Measurements from ENCODE around the gene NKX3-2.

The NKX3-2 gene

DNA sequence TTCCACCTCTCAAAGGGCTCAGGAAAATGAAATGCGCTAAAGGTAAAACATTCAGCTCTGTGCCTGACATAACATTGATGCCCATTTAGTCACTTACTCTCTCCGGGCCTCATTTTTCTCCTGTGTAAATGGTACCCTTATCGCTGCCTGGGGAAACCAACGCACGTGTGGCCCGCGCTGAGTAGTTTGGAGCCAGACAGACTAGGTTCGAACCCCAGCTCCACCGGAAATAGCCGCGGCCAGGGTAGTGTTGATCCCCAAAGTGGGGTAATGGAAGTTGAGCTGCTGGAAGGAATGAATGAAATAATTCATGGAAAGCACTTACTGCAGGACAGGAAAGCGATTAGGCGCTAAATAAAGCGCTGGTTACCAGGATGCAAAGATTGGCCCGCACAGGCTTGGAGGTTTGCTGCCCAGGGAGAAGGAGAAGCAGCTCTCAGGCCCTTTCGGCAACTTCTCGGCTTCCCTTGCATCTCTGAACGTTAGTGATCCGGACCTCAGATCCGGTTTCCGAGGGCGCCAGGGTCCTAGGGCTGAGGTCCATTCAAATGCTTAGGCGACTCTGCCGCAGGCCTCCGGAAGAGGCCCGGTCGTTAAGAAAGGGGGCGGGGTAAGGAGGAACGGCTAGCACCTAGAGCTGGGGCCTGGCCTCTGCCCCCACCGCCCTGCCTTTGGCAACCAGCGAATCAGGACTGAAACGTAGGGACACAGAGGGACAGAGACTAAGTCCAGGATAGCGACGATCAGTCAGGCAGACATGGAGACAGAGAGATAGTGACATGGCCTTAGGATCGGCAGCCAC is 13.3 kb downstream of the NKX3-2 start:
- no peak for ATAC-seq

DNA sequence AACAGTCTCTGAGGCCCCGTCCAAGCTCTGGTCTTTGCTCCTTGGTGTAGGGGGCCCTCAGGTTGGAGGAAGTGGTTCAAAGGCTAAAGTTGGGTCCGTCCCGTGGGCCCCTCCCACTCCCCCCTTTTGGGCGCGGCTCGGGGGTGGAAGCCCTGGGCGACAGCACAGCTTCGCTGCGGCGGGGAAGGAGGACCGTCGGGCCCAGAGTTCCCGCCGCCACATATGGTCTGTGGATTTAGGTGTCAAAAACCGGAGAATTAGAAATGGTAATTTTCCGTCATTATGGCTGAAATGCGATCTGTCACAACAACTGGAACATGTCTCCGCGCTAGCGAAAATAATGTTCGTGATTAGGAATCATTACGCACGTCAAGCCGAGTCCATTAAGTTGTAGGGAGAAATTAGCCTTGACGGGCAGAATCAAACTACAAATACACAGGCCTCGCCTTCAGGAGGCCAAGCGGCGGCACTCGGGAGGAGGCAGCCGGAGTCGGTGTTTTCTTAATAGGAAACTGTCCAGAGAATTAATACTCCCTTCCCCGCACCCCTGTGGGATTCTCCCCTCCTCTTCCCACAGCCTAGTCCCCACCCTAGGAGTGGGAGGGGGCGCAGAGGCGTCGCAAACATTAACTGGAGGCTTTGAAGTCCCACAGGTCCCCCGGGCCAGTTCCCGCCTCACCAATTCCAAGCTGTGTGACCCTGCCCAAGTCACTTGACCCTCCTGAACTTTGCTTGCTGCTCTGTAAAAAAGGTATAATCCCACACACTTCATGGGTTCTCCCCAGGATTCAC is 15.0 kb downstream of the NKX3-2 start:
- ATAC-seq, result no peak

DNA sequence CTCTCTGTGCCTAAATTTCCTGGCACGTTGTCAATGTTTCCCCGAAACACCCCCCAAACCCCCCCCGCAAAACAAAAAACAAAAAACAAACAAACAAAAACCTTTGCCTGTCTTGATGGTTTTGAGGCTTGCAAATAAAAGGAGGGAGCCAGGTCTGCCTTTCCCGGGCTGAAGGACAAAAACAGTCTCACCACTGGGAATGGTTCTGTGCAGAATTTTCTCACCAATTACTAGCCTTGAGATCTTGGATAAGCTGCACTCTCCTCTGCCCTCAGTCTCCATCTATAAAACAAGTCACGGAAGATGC is 15.5 kb downstream of the NKX3-2 start:
- no peak for ATAC-seq

DNA sequence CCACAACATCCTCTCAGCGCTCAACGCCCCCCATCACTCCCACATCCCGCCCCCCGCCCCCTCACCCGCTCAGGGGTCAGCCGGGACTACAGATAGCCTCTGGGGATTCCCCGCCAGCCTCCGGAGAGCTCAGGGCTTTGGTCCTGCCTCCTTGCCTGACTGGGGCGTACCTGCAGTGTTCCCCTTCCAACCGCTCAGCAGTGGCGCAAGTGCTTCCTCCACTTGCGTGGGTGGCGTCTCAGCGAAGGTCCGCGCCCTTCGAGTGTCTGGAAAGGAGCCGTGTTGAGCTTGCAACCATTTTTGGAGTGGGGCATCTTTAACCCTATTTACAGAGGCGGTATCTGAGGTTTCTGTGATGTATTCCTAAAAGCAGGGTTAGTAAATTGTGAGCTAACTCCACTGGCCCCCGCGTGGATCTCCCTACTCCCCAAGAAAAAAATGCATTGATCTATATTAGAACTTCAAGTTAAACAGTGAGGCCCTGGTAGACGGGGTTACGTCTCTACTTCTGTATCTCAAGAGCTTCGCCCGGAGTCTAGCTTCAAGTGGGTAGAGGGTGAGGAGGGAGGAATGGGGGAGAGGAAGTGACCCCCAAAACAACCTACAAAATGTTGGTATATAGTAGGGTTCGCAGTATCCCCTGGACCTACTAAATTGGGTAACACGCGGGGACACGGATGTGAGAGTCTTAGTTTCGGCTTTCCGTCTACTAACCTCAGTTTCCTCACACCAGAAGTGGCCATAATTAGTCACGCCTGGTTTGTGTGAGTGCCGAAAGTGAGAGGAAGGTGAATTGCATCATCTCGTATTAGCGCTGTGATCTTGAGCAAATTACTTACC is 16.1 kb downstream of the NKX3-2 start:
- ATAC-seq, result peak; percentile 71 to 80

DNA sequence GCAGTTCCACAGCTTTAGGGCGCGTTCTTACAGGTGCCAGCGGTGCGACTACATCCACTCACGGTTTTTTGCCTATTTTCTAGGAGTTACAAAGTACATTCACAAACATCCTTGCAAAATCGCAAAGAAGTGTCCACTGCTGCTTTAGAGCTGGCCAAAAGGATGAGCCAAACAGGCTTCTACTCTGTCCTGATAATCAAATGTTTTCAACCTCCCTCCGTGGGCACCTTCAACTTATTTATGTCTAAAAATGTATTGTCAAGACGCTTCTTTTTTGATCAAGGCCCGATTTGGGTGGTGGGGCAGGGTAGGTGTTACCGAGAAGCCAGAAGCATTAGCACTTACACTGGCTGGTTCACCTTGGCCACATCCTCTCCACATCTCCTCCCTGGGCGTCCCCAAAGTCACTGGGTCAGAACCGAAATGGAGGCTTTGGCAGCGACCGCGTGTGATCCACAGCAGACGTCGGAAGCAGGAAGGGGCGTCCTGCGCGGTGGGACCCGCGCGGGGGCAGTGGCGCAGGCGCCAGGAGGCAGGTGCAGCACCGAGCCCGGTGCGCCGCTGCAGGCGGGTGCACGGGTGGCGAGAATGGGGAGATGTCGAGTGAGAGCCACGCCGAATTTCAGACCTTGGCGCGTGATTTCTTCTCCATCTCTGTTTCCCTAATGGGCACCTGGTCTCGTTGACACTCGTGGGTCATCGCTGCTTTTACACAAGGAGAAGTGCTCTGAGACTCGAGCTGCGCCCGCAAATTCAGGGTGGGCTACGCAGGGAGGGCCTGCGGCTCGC is 16.9 kb downstream of the NKX3-2 start:
- ATAC-seq, result no peak

DNA sequence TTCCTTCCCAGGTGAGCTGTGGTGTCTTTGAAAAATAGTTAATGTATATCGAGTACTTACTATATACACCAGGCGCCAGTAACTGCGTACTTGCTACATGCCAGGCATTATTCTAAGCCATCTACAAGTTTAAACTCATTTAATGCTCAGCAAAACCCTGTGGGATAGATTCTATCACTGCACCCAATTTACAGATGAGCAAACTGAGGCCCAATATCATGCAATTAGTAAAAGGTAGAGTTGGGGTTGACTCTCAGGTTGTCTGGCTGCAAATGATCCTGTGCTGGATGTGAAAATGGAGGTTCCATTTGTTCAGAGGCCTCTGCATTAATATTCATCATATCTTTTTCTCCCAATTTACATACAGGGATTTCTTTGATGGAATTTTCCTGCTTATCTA is 17.6 kb downstream of the NKX3-2 start:
- no peak for ATAC-seq

DNA sequence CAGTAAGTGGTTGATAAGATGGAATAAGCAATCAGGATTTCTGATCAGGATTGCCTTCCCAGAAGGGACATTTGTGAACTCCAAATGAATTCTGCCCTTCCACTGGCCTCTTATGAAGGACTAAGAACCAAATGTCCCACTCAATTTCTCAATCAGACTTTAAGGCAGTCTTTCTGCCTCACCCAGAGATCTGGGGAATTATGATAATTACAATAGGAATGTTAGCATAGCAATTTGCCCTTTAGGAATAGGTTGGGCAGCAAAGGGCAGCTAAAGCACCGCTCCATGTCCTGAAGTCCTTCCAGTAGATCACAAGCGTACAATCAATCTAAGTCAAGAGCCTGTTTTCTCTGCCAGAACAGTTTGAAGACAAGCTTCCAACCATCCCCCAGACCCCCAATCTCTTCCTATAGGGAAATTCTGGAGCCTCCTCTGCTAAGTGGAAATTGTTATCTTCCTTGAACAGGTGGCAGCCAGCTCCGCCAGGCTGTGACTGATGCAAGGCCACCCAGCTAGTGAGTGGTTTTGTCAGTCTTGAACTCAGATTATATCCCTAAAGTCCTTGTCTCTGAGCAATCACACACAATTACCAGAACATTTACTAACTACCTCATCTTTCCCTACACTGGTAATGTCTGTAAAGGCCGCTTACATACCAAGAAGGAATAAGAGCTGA is 18.6 kb downstream of the NKX3-2 start:
- no peak for ATAC-seq

DNA sequence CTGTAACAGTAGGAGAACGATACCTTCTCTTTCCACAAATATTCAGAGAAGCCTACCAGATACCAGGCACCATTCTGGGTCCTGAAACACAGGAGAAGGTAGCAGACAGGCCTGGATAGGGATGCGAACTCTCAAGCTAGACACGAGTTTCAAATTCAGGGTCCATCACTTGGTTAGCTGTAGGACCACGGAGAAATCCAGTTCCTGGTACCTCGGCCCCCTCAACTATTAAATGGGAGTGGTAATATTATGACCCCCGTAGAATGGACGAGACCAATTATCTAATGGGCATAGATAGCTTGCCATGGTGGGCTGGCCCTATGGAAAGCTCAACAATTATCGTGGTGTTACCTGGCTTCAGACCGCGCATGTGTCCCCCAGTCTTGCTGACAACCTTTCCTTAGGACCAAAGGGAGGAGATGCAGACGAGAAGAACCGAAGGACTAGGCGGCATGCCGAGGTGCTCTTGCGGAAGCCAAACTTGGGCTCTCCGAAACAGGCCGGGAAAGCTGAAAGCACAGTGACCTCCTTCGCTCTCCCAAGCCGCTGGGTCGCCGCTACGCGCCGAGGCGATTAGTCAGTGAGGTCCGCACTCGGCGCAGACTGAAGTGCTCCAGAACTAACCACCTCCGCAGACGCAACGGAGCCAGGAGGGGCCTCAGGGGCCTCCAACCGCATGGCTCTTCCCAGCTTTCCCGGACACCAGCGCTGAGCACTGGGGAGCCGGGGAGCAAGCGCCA is 19.6 kb downstream of the NKX3-2 start:
- no peak for ATAC-seq

DNA sequence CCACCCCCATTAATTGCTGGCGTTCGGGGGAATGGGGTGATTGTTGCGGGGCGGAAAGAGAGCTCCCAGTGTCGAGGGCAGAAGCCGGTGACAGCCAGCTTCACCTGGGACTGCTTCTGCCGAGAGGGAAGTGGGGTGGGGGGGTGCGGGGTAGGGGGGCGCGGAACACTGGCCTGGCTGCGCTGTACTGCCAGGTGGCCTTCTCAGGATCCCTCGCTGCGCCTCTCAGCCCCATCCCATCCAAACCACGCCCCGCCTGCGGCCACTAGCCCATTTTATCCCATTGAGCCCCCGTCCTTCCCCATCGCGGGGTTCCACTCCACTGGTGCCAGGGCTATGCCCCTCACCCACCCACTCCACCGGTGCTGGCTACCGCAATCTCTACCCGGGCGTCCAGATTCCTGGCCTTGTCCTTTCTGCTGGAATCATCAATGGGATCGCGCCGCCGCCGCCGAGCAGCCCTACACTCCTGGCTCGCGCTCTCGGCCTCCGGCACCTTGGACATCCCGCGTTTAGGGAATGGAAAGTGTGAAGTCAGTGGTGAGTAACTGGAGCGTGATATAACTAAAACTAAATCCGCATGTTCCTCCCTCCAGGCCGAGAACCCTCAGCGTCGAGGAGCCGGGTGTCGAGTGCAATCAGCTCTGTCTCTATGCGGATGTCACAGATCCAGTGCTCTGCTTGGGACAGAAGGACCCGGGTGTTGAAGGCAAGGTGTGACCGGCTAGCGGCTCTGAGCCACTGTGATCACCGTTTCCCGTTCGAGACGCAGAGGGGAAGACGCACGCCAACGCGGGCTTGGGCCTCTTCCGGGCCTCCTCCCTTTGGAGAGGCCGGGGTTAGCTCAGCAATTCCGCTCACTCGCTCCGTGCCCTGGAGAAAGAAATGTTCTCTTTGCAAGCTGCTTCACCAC is 20.5 kb downstream of the NKX3-2 start:
- ATAC-seq, result no peak

DNA sequence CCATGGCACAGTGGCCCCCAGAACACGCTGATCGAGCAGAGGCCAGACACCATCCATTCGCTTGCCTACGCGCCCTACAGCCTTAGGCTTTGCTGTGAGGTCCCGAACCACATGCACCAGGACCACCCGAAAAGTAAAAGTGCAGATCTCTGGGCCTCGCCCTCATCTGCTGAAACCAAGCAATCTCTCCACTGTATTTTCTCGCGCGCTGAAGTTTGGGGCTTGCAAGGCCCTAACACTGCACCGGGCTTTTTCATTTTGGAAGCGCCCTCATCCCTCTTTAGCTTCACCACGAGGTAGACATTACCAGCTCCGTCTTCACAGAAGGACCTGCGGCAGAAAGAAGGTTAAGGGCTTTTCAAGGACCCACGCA is 21.2 kb downstream of the NKX3-2 start:
- ATAC-seq, result no peak

DNA sequence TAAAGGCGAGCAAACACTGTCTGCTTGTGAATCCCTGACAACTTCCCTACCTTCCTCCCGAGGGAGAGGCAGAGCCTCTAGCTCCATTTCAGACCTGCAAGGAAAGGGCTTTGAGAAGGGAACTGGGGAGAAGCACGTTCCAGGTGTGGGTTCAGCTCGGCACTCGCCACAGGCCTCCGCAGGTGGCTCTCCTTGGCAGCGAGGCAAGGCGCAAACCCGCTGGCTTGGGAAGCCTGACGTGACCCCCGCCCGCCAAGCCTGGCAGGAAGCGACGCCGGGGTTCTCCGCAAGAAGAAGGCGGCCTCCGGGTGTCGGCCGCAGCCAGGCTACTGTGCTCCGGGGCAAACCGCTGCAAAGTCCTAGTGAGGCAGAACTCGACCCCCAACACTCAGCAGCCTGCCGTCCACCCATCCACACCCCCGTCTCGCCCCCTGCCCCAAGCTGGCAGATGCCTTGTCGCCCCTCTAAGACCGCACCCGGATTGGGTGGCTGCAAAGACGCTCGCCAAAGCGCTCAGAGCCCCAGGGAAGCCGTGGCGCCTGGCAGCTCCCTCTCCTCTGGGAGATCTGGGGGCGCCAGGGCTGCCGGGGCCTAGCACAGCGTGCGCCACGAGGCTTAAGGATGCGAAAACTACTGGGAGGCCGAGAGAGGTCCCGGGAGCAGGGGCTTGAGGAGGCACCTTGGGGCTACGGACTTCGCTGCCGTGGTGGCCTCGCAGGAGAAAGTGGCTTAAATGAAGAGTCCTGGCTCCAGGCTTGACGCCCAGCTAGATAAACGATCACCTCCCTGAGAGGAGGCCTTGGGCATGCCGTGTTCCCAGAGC is 21.8 kb downstream of the NKX3-2 start:
- no peak for ATAC-seq

DNA sequence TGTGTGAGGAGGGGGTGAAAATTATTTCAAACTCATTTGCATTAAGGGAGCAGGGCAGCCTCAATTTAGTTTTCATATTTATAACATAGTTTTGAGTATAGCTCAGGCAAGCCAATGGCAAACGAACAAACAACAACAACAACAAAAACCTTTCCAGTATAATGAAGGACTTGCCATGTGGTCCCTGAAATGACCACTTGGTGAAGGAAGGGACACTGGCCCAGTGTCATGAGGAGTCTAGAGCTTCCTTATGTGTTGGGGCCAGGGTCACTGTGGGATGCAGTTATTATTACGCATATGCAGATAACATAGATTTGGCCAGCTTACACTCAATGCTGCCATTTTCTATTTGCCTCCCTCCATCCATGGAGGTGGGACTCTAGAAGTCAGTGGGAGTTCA is 23.3 kb downstream of the NKX3-2 start:
- no peak for ATAC-seq

DNA sequence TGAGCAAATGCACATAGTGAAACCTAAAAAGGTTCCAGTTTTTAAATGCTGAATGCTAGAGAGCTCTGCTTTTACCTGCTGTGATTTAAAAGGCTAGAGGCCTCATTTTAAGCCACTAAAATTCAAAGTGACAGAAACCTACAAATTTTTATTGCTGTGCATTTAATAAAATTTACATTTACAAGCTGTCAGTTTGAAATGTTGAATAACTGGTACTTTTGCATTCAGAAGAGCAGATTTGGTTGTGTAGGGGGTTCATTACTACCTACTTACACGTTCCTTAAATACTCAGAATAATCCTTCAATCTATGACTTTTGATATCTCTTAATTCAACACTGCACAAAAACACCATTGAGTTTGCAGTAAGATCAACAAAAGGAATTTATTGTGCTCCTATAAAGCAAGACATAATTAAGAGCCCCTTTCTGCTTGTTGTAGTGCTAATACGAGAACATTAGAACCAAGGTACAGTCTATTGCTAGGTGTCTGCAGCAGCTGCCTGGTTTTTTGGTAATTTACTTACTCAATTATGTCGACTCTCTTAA is 27.9 kb downstream of the NKX3-2 start:
- no peak for ATAC-seq

DNA sequence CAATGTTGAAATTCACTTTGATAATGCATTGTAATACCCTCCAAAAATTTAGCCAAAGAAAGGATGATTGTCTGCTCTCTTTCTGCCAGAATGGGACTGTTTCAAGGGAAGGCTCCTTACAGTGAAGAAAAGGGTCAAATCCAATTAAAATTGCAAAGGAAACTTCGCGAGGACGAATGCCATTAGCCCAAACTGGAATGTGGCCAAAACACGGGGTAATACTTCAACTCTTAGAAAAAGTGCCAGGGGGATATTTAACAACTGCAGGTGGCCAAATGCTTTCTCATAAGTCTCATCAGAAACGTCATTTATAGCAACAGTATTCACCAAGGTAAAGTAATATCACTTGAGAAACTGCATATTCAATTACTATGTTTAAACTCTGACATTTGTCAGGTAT is 29.0 kb downstream of the NKX3-2 start:
- ATAC-seq, result no peak

DNA sequence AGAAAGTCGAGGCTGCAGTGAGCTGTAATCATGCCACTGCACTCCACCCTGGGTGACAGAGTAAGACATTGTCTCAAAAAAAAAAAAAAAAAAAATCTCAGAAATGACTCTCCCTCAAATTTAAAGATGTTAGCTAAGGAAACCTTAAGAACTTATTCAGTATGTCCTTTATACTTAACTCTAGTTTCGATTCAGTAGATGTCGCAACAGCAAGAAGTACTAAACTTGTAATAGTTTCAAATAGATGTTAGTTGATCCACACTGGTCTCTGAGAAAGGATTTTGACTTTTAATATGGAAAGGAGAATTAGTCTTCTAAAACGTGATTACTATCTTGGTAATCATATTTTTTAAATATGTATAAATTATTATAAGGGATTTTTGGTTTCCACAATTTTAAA is 29.6 kb downstream of the NKX3-2 start:
- no peak for ATAC-seq

DNA sequence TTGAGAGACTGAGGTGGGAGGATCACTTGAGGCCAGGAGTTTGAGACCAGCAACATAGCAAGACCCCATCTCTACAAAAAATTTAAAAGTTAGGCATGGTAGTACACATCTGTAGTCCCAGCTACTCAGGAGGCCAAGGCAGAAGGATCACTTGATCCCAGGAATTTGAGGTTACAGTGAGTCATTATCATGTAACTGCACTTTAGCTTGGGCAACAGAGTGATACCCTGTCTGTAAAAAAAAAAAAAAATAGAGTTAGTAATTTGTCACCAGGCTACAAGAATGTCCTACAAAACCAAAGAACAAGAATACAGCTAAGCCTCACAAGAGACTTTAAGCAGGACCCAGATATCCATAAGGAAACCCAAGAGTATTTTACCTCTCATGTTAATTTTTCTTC is 33.2 kb downstream of the NKX3-2 start:
- no peak for ATAC-seq

DNA sequence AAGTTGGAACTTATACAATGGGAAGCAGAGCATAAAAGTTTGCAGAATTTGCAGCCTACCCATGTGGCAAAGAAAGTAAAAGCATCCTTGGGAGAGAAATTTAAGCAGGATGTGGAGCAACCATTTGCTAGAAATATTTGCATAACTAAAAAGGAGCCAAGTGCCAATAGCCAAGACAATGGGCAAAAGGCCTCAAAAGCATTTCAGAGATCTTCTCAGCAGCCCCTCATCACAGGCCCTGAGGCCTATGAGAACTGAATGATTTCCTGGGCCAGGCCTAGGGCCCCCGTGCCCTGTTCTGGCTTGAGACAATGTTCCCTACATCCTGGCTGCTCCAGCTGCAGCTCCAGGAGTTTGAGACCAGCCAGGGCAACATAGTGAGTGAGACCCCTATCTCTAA is 34.9 kb downstream of the NKX3-2 start:
- no peak for ATAC-seq

DNA sequence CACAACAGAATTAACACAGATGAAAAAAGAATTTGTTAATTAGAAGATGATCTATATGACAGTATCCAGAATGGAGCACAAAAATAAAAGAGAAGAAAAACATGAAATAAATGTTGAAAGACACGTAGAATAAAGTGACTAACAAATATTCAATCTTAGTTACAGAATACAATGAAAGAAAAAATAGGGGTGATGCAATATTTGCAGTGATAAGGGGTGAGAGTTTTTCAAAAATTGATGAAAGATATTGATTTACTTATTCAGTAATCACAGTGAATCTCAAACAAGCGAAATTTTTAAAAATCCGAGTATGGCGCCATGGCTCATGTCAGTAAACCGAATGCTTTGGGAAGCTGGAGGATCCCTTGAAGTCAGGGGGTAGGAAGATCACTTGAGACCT is 39.9 kb downstream of the NKX3-2 start:
- no peak for ATAC-seq

DNA sequence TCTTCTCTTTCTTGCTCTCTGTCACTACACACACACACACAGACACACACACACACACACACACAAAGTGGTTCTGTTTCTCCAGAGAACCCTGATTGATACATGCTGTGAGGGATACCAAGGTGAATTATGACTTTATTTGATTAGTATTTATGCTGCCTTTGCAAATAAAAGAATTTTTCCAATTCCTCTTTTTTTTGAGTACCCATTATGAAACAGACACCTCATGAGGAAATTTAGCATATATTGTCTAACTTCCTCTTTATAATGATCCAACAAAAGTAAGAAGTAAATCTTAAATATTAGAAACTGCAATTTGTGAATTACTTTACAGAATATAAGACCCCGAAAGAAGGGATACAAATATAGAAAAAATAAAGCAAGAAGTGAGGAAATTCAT is 45.8 kb downstream of the NKX3-2 start:
- ATAC-seq, result no peak

All from activated CD4-positive, CD25-positive, alpha-beta regulatory T cell treated with anti-CD3 and anti-CD28 coated beads, Interleukin-2, amount 50 U/mL, for 24 hours (primary cell).